Panc1 (cell line): ENCODE results near the gene CSF3R.

Experiments
- POLR2AphosphoS5 ChIP-seq: IDR thresholded peaks from 2 replicates; pipeline ENCODE4 v1.6.1; 2012; ENCODE audit warnings: mild to moderate bottlenecking, low read depth, low read length, moderate library complexity
- TCF7L2 ChIP-seq: IDR thresholded peaks from 2 replicates; pipeline ENCODE4 v1.6.1; 2011; ENCODE audit warnings: mild to moderate bottlenecking, low read depth, low read length, inconsistent platforms
- TF ChIP-seq, protein P1 (sequence below): fragments of 450-650 bp; IDR thresholded peaks from 2 replicates; pipeline ENCODE4 v1.5.1; 2017; ENCODE audit warnings: mild to moderate bottlenecking
- TF ChIP-seq, protein P2 (sequence below), 2 experiments: IDR thresholded peaks; 2 replicates each; pipeline ENCODE4 v1.6.1; 2011 to 2012; ENCODE audit warnings: low read depth in 2 of 2, control low read depth in 1 of 2, low read length in 1 of 2, mild to moderate bottlenecking in 1 of 2, moderate library complexity in 1 of 2; ENCODE audit not compliant: insufficient read depth in 1 of 2

DNA sequence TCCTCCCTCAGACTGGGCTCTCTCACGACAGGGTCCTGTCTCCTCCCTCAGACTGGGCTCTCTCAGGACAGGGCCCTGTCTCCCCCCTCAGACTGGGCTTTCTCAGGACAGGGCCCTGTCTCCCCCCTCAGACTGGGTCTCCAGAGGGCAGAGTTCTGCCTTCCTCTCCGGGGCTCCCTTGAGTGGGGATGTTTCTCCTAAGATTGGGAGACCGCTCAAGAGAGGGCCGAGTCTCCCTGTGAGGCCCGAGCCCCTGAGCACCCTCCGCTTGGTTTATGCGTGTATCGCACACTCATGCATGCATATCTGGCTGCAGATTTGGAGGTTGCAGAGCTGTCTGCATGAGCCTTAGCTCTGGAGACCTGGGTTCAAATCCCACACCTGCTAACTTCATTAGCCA lies 39.3 kb upstream of the CSF3R start:
- TF ChIP-seq, protein P1, sequence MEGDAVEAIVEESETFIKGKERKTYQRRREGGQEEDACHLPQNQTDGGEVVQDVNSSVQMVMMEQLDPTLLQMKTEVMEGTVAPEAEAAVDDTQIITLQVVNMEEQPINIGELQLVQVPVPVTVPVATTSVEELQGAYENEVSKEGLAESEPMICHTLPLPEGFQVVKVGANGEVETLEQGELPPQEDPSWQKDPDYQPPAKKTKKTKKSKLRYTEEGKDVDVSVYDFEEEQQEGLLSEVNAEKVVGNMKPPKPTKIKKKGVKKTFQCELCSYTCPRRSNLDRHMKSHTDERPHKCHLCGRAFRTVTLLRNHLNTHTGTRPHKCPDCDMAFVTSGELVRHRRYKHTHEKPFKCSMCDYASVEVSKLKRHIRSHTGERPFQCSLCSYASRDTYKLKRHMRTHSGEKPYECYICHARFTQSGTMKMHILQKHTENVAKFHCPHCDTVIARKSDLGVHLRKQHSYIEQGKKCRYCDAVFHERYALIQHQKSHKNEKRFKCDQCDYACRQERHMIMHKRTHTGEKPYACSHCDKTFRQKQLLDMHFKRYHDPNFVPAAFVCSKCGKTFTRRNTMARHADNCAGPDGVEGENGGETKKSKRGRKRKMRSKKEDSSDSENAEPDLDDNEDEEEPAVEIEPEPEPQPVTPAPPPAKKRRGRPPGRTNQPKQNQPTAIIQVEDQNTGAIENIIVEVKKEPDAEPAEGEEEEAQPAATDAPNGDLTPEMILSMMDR = no peak
- TF ChIP-seq POLR2AphosphoS5 = no peak
- TF ChIP-seq, protein P2, sequence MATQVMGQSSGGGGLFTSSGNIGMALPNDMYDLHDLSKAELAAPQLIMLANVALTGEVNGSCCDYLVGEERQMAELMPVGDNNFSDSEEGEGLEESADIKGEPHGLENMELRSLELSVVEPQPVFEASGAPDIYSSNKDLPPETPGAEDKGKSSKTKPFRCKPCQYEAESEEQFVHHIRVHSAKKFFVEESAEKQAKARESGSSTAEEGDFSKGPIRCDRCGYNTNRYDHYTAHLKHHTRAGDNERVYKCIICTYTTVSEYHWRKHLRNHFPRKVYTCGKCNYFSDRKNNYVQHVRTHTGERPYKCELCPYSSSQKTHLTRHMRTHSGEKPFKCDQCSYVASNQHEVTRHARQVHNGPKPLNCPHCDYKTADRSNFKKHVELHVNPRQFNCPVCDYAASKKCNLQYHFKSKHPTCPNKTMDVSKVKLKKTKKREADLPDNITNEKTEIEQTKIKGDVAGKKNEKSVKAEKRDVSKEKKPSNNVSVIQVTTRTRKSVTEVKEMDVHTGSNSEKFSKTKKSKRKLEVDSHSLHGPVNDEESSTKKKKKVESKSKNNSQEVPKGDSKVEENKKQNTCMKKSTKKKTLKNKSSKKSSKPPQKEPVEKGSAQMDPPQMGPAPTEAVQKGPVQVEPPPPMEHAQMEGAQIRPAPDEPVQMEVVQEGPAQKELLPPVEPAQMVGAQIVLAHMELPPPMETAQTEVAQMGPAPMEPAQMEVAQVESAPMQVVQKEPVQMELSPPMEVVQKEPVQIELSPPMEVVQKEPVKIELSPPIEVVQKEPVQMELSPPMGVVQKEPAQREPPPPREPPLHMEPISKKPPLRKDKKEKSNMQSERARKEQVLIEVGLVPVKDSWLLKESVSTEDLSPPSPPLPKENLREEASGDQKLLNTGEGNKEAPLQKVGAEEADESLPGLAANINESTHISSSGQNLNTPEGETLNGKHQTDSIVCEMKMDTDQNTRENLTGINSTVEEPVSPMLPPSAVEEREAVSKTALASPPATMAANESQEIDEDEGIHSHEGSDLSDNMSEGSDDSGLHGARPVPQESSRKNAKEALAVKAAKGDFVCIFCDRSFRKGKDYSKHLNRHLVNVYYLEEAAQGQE (IDR thresholded peaks at IDR 0.05; ENCODE audit: insufficient read depth in 1 of 2, low read depth in 2 of 2, low read length in 1 of 2) = no peak
- TF ChIP-seq TCF7L2 = no peak
